Measurements from ENCODE around the gene MOCS1. TPM values are rescaled to one million over a fixed set of nuclear protein-coding genes. Genes with fewer than 3 reads are reported as not detected.

MOCS1 gene
- total RNA-seq, 5 donors from 2014 or later (not counting 1 experiment from before 2014, with no cell fraction given), result 1.1 to 2.1 (median 1.2) TPM

DNA sequence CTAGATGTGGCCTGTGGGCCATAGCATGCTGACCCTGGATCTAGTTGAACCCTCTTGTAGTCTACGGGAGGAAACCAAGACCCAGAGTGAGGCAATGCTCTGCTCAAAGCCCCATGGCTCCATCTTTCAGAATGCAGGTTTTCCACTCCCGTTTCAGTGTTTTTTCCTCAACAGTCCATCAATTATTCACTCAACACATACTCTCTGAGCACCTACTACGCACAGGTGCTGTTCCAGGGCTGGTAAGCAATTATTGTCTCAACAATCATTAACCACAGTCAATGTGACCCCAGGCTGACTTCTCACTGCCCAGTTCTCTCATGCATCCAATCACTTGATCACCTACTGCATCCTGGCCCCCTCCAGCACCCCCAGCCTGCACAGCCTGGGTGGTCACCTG is 20.0 kb downstream of the MOCS1 start:
- POLR2A ChIA-PET, result no interaction called here
- Histone ChIP-seq H3K27ac (ENCODE audit: low read length) (no peak overlapping the region), H3K4me1 (ENCODE audit: control insufficient read depth in 1 of 2, extremely low read depth in 1 of 2, insufficient read depth in 2 of 2, low read length in 2 of 2) (no peaks in the 10 kb centered on the region), H3K4me3 (ENCODE audit: control insufficient read depth in 1 of 2, extremely low read depth in 1 of 2, low read length in 1 of 2) (no peak overlapping the region), H3K27me3 (replicated peaks in 1 of 2; ENCODE audit: control insufficient read depth in 2 of 2, extremely low read depth in 1 of 2, insufficient read depth in 2 of 2, low read length in 1 of 2) (peaks cover 0 to 12% of the 10 kb centered on the region in 2 experiments), H3K36me3 (ENCODE audit: control insufficient read depth in 2 of 2, extremely low read depth in 1 of 2, insufficient read depth in 1 of 2, low read length in 1 of 2) (no peaks in the 10 kb centered on the region), H3K9me3 (no peaks in the 10 kb centered on the region)
- ATAC-seq (replicated peaks in 1 of 4) (no peak), DNase-seq (no peak)
- no peak overlapping the region for H3K4me3 Mint-ChIP-seq
- H3K27ac Mint-ChIP-seq, result no peak overlapping the region
- H3K9me3 Mint-ChIP-seq, result no peaks in the 10 kb centered on the region
- 71% methylated on average over 3 of the region's 3 CpGs for WGBS (ENCODE audit: insufficient coverage)
- peaks cover 0 to 3% of the 10 kb centered on the region in 2 donors for H3K27me3 Mint-ChIP-seq
- H3K36me3 Mint-ChIP-seq, result peaks cover 3% of the 10 kb centered on the region
- H3K4me1 Mint-ChIP-seq, result peaks cover 0 to 9% (median 0%) of the 10 kb centered on the region in 3 donors
- CTCF ChIA-PET, result no interaction called here

DNA sequence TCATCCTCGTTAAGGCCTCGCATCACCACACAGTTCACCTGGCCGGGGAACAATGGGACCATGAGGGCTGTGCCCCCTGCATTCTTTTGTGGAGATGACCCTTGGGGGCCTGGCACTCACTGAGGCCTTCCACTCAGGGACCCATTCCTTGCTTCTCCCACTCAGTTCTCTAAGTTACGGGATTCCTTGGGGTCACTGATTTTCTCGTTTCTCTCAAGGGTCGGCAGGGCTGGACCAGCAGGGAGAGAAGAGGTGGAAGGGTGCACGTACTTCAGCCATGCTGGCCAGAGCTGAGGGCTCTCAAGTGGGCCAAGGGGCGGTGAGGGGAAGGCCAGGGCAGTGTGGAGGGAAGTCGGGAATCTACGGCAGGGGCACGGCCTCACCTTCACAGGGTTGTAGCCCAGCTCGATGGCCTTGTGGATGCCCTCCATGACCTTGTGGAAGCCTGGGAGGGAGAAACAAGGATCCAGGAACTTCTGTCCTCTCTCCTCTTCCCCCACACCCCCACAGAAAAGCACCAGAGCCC is 20.8 kb downstream of the MOCS1 start:
- 91% methylated on average over 7 of the region's 12 CpGs for WGBS (ENCODE audit: insufficient coverage)
- no peak overlapping the region for H3K4me3 ChIP-seq (ENCODE audit: control insufficient read depth in 1 of 2, extremely low read depth in 1 of 2, low read length in 1 of 2)
- Mint-ChIP-seq H3K4me1 (peaks cover 0 to 9% (median 0%) of the 10 kb centered on the region in 3 donors), H3K4me3 (no peak overlapping the region), H3K27ac (no peak overlapping the region), H3K27me3 (peaks cover 0 to 3% of the 10 kb centered on the region in 2 donors), H3K36me3 (peaks cover 3% of the 10 kb centered on the region), H3K9me3 (no peaks in the 10 kb centered on the region)
- no peaks in the 10 kb centered on the region for H3K9me3 ChIP-seq
- DNase-seq, result no peak
- no peaks in the 10 kb centered on the region for H3K4me1 ChIP-seq (ENCODE audit: control insufficient read depth in 1 of 2, extremely low read depth in 1 of 2, insufficient read depth in 2 of 2, low read length in 2 of 2)
- POLR2A ChIA-PET, result no interaction called here
- H3K27ac ChIP-seq (ENCODE audit: low read length), result no peak overlapping the region
- H3K27me3 ChIP-seq (replicated peaks in 1 of 2; ENCODE audit: control insufficient read depth in 2 of 2, extremely low read depth in 1 of 2, insufficient read depth in 2 of 2, low read length in 1 of 2), result peaks cover 0 to 12% of the 10 kb centered on the region in 2 experiments
- H3K36me3 ChIP-seq (ENCODE audit: control insufficient read depth in 2 of 2, extremely low read depth in 1 of 2, insufficient read depth in 1 of 2, low read length in 1 of 2), result no peaks in the 10 kb centered on the region
- no peak for ATAC-seq (replicated peaks in 1 of 4)
- CTCF ChIA-PET, result no interaction called here

DNA sequence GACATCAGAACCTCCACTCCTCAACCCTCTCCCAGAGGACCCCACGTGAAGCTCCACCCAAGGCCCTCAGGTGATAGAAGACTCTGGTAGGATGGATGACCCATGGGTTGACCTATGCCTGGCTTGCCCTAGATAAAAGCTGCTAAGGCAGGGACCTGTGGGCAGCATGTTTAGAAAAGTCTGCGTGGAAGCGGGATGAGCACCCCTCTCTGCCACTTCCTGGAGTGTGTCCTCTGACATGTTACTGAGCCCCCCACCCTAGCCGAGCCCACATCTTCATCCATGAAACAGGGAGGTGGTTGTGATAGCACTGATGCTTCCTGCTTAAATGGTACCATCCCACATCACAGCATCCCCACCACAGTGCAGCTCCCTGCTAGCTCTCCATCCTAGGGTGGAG is 21.8 kb downstream of the MOCS1 start:
- Histone ChIP-seq H3K27me3 (replicated peaks in 1 of 2; ENCODE audit: control insufficient read depth in 2 of 2, extremely low read depth in 1 of 2, insufficient read depth in 2 of 2, low read length in 1 of 2) (peaks cover 0 to 12% of the 10 kb centered on the region in 2 experiments), H3K4me1 (ENCODE audit: control insufficient read depth in 1 of 2, extremely low read depth in 1 of 2, insufficient read depth in 2 of 2, low read length in 2 of 2) (no peaks in the 10 kb centered on the region), H3K36me3 (ENCODE audit: control insufficient read depth in 2 of 2, extremely low read depth in 1 of 2, insufficient read depth in 1 of 2, low read length in 1 of 2) (no peaks in the 10 kb centered on the region), H3K4me3 (ENCODE audit: control insufficient read depth in 1 of 2, extremely low read depth in 1 of 2, low read length in 1 of 2) (no peak overlapping the region), H3K27ac (ENCODE audit: low read length) (no peak overlapping the region), H3K9me3 (no peaks in the 10 kb centered on the region)
- Mint-ChIP-seq H3K27ac (no peak overlapping the region), H3K9me3 (no peaks in the 10 kb centered on the region), H3K36me3 (peaks cover 3% of the 10 kb centered on the region), H3K4me3 (no peak overlapping the region), H3K4me1 (peaks cover 0 to 9% (median 0%) of the 10 kb centered on the region in 3 donors), H3K27me3 (peaks cover 0 to 3% of the 10 kb centered on the region in 2 donors)
- CTCF ChIA-PET, result no interaction called here
- ATAC-seq (replicated peaks in 1 of 4) (no peak), DNase-seq (no peak)
- POLR2A ChIA-PET, result no interaction called here
- 20% methylated on average over 1 of the region's 4 CpGs for WGBS (ENCODE audit: insufficient coverage)

DNA sequence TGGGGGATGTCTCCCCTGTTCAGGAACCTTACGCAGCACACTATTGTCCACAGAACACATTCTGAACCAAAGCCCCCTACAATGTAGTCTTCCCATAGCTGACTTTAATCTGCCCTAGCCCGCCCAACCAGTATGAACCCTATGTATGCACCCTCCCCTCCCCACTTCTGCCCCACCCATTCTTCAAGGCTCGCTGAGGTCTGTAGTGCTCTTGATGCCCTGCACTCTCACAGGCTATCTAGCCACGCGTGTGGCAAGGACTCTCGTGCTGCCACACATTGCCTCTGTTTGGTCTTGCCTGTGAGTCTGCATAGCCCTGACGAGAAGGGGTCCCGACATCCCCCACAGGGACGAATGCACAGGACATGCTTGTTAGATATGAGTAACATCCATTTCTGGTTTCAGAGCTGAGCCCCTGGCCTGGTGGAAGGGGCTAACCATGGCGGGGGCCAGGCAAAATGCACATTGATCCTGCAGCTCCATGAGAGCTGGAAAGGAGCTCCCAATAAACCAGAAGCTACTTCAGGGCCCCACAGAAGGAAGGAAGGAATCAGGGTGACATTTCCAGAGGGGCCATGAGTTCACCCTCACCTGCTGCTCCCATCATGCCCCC is 22.6 kb downstream of the MOCS1 start:
- Mint-ChIP-seq H3K36me3 (peaks cover 3% of the 10 kb centered on the region), H3K4me3 (no peak overlapping the region), H3K9me3 (no peaks in the 10 kb centered on the region), H3K27me3 (peaks cover 0 to 1% of the 10 kb centered on the region in 2 donors), H3K4me1 (peaks cover 0 to 9% (median 0%) of the 10 kb centered on the region in 3 donors), H3K27ac (no peak overlapping the region)
- ChIA-PET CTCF (no interaction called here), POLR2A (no interaction called here)
- Histone ChIP-seq H3K27ac (ENCODE audit: low read length) (no peak overlapping the region), H3K36me3 (ENCODE audit: control insufficient read depth in 2 of 2, extremely low read depth in 1 of 2, insufficient read depth in 1 of 2, low read length in 1 of 2) (no peaks in the 10 kb centered on the region), H3K4me1 (ENCODE audit: control insufficient read depth in 1 of 2, extremely low read depth in 1 of 2, insufficient read depth in 2 of 2, low read length in 2 of 2) (no peaks in the 10 kb centered on the region), H3K27me3 (replicated peaks in 1 of 2; ENCODE audit: control insufficient read depth in 2 of 2, extremely low read depth in 1 of 2, insufficient read depth in 2 of 2, low read length in 1 of 2) (peaks cover 0 to 14% of the 10 kb centered on the region in 2 experiments), H3K4me3 (ENCODE audit: control insufficient read depth in 1 of 2, extremely low read depth in 1 of 2, low read length in 1 of 2) (no peak overlapping the region), H3K9me3 (no peaks in the 10 kb centered on the region)
- ATAC-seq (replicated peaks in 1 of 4) (no peak), DNase-seq (no peak)
- 92% methylated on average over 9 of the region's 10 CpGs for WGBS (ENCODE audit: insufficient coverage)

DNA sequence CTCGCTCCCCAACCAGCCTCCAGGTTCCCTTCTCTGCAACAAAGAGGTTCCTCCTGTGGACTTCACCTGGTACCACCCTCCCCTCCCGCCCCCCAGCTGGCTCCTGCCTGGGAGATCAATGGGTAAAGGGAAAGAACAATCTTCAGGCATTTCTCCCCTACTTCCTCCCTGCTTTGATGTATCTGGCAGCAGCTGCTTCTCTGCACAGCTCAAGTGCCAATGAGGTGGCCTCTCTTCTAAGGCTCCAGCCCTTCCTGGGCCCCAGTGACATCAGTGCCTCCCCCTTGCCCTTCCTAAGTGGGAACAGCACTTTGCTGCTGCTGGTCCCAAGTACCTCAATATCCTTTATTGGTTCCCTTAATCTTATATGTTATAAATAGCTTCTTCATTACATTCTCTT is 23.5 kb downstream of the MOCS1 start:
- no peaks in the 10 kb centered on the region for H3K4me1 ChIP-seq (ENCODE audit: control insufficient read depth in 1 of 2, extremely low read depth in 1 of 2, insufficient read depth in 2 of 2, low read length in 2 of 2)
- POLR2A ChIA-PET, result no interaction called here
- no peaks in the 10 kb centered on the region for H3K9me3 Mint-ChIP-seq
- no peaks in the 10 kb centered on the region for H3K36me3 ChIP-seq (ENCODE audit: control insufficient read depth in 2 of 2, extremely low read depth in 1 of 2, insufficient read depth in 1 of 2, low read length in 1 of 2)
- CTCF ChIA-PET, result no interaction called here
- peaks cover 3% of the 10 kb centered on the region for H3K36me3 Mint-ChIP-seq
- no CpG with 5 or more reads among the region's 2 CpGs for WGBS (ENCODE audit: insufficient coverage)
- H3K27ac Mint-ChIP-seq, result no peak overlapping the region
- no peak overlapping the region for H3K4me3 Mint-ChIP-seq
- no peaks in the 10 kb centered on the region for H3K27me3 Mint-ChIP-seq
- DNase-seq, result no peak
- peaks cover 0 to 9% (median 0%) of the 10 kb centered on the region in 3 donors for H3K4me1 Mint-ChIP-seq
- peaks cover 0 to 12% of the 10 kb centered on the region in 2 experiments for H3K27me3 ChIP-seq (replicated peaks in 1 of 2; ENCODE audit: control insufficient read depth in 2 of 2, extremely low read depth in 1 of 2, insufficient read depth in 2 of 2, low read length in 1 of 2)
- no peak overlapping the region for H3K4me3 ChIP-seq (ENCODE audit: control insufficient read depth in 1 of 2, extremely low read depth in 1 of 2, low read length in 1 of 2)
- no peak for ATAC-seq (replicated peaks in 1 of 4)
- no peaks in the 10 kb centered on the region for H3K9me3 ChIP-seq
- no peak overlapping the region for H3K27ac ChIP-seq (ENCODE audit: low read length)

DNA sequence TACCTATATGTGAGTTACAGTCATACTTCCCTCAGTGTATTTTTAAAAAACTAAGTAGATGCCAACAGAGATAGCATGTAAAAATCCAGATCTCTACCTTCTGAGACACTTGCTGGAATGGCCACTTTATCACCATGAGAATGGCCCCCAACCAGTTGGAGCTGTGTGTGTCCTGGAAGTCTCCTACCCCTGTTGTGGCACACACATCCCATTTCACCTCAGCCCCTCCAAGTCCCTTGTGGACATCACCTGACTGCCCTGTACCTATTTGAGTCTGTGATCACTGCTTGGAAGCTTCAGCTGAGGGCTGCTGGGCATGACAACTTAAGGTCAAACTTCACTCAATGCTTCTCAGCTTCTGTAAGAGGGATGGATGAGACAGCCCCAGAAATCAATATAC is 24.1 kb downstream of the MOCS1 start:
- Histone ChIP-seq H3K27ac (ENCODE audit: low read length) (no peak overlapping the region), H3K4me1 (ENCODE audit: control insufficient read depth in 1 of 2, extremely low read depth in 1 of 2, insufficient read depth in 2 of 2, low read length in 2 of 2) (no peaks in the 10 kb centered on the region), H3K4me3 (ENCODE audit: control insufficient read depth in 1 of 2, extremely low read depth in 1 of 2, low read length in 1 of 2) (no peak overlapping the region), H3K9me3 (no peaks in the 10 kb centered on the region), H3K27me3 (replicated peaks in 1 of 2; ENCODE audit: control insufficient read depth in 2 of 2, extremely low read depth in 1 of 2, insufficient read depth in 2 of 2, low read length in 1 of 2) (peaks cover 0 to 10% of the 10 kb centered on the region in 2 experiments), H3K36me3 (ENCODE audit: control insufficient read depth in 2 of 2, extremely low read depth in 1 of 2, insufficient read depth in 1 of 2, low read length in 1 of 2) (no peaks in the 10 kb centered on the region)
- no peak overlapping the region for H3K4me3 Mint-ChIP-seq
- peaks cover 3% of the 10 kb centered on the region for H3K36me3 Mint-ChIP-seq
- no peaks in the 10 kb centered on the region for H3K9me3 Mint-ChIP-seq
- H3K27ac Mint-ChIP-seq, result no peak overlapping the region
- ATAC-seq (replicated peaks in 1 of 4) (no peak), DNase-seq (no peak)
- peaks cover 0 to 9% (median 0%) of the 10 kb centered on the region in 3 donors for H3K4me1 Mint-ChIP-seq
- ChIA-PET CTCF (no interaction called here), POLR2A (no interaction called here)
- H3K27me3 Mint-ChIP-seq, result no peaks in the 10 kb centered on the region
